ENCODE results near the gene SFXN1.
"Not testable (repeated sequence)": the region's sequence is repeated elsewhere in the genome, so short reads cannot be mapped to it uniquely, and the experiment has no call there.

SFXN1 gene

GRCh38 chr5:175494264-175495183, 16.2 kb downstream of the SFXN1 start:
- H3K36me3 ChIP-seq (ENCODE audit: insufficient read depth, low read length) = peaks cover 19% of the 10 kb centered on the region
- H3K9ac ChIP-seq (ENCODE audit: low read length) = no peak overlapping the region
- H3K27ac ChIP-seq (ENCODE audit: low read depth, low read length) = no peak overlapping the region

GRCh38 chr5:175501759-175502158, 23.4 kb downstream of the SFXN1 start:
- Histone ChIP-seq H3K9ac (ENCODE audit: low read length) (no peak overlapping the region), H3K36me3 (ENCODE audit: insufficient read depth, low read length) (no peaks in the 10 kb centered on the region)

More at GRCh38 chr5:175494264-175495183, 16.2 kb downstream of the SFXN1 start:
- Histone ChIP-seq H3K4me3 (ENCODE audit: low read depth in 1 of 2, low read length in 2 of 2) (no peak overlapping the region), H3K9me3 (ENCODE audit: low read length) (no peaks in the 10 kb centered on the region), H3K27me3 (ENCODE audit: control insufficient read depth in 1 of 2, insufficient read depth in 2 of 2, low read length in 2 of 2) (no peaks in the 10 kb centered on the region), H3K4me1 (ENCODE audit: insufficient read depth, low read length) (no peaks in the 10 kb centered on the region)

GRCh38 chr5:175507671-175508070, 29.3 kb downstream of the SFXN1 start:
- not testable (repeated sequence) for H3K27me3 ChIP-seq (ENCODE audit: control insufficient read depth in 1 of 2, insufficient read depth in 2 of 2, low read length in 2 of 2); H3K4me1 ChIP-seq (ENCODE audit: insufficient read depth, low read length); H3K9ac ChIP-seq (ENCODE audit: low read length); H3K4me3 ChIP-seq (ENCODE audit: low read depth in 1 of 2, low read length in 2 of 2); H3K27ac ChIP-seq (ENCODE audit: low read depth, low read length); H3K9me3 ChIP-seq (ENCODE audit: low read length)
- peaks cover 30% of the 10 kb centered on the region for H3K36me3 ChIP-seq (ENCODE audit: insufficient read depth, low read length)

More at GRCh38 chr5:175501759-175502158, 23.4 kb downstream of the SFXN1 start:
- Histone ChIP-seq H3K4me3 (ENCODE audit: low read depth in 1 of 2, low read length in 2 of 2) (no peak overlapping the region), H3K27me3 (ENCODE audit: control insufficient read depth in 1 of 2, insufficient read depth in 2 of 2, low read length in 2 of 2) (no peaks in the 10 kb centered on the region), H3K27ac (ENCODE audit: low read depth, low read length) (no peak overlapping the region), H3K4me1 (ENCODE audit: insufficient read depth, low read length) (no peaks in the 10 kb centered on the region), H3K9me3 (ENCODE audit: low read length) (no peaks in the 10 kb centered on the region)

GRCh38 chr5:175508896-175509295, 30.5 kb downstream of the SFXN1 start:
- no peak overlapping the region for H3K9ac ChIP-seq (ENCODE audit: low read length)
- no peaks in the 10 kb centered on the region for H3K27me3 ChIP-seq (ENCODE audit: control insufficient read depth in 1 of 2, insufficient read depth in 2 of 2, low read length in 2 of 2)
- H3K9me3 ChIP-seq (ENCODE audit: low read length) = no peaks in the 10 kb centered on the region
- no peak overlapping the region for H3K27ac ChIP-seq (ENCODE audit: low read depth, low read length)
- no peak overlapping the region for H3K4me3 ChIP-seq (ENCODE audit: low read depth in 1 of 2, low read length in 2 of 2)
- no peaks in the 10 kb centered on the region for H3K4me1 ChIP-seq (ENCODE audit: insufficient read depth, low read length)
- H3K36me3 ChIP-seq (ENCODE audit: insufficient read depth, low read length) = peaks cover 37% of the 10 kb centered on the region

DNA sequence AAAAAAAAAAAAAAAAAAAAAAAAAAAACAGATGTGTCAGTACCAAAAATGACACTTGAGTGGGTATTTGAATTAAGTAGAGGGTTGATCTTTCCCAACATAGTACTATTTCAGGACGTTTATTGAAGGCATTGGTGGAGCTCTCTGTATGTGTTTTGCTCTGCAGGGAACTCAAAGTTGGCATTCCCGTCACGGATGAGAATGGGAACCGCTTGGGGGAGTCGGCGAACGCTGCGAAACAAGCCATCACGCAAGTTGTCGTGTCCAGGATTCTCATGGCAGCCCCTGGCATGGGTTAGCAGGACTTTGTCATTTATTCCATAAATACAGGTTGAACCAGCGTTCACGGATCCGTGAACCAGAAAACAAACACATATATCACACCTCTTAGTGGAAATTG, 34.9 kb downstream of the SFXN1 start:
- H3K4me1 ChIP-seq (ENCODE audit: insufficient read depth, low read length) = no peaks in the 10 kb centered on the region
- peaks cover 70% of the 10 kb centered on the region for H3K36me3 ChIP-seq (ENCODE audit: insufficient read depth, low read length)
- H3K27ac ChIP-seq (ENCODE audit: low read depth, low read length) = no peak overlapping the region
- H3K9ac ChIP-seq (ENCODE audit: low read length) = no peak overlapping the region
- no peaks in the 10 kb centered on the region for H3K27me3 ChIP-seq (ENCODE audit: control insufficient read depth in 1 of 2, insufficient read depth in 2 of 2, low read length in 2 of 2)
- no peak overlapping the region for H3K4me3 ChIP-seq (ENCODE audit: low read depth in 1 of 2, low read length in 2 of 2)
- no peaks in the 10 kb centered on the region for H3K9me3 ChIP-seq (ENCODE audit: low read length)

- Histone ChIP-seq H3K27me3 (ENCODE audit: control insufficient read depth in 1 of 2, insufficient read depth in 2 of 2, low read length in 2 of 2) (no peaks in the 10 kb centered on the region), H3K9me3 (ENCODE audit: low read length) (no peaks in the 10 kb centered on the region), H3K36me3 (ENCODE audit: insufficient read depth, low read length) (peaks cover 74% of the 10 kb centered on the region), H3K9ac (ENCODE audit: low read length) (no peak overlapping the region), H3K4me1 (ENCODE audit: insufficient read depth, low read length) (no peaks in the 10 kb centered on the region), H3K27ac (ENCODE audit: low read depth, low read length) (no peak overlapping the region), H3K4me3 (ENCODE audit: low read depth in 1 of 2, low read length in 2 of 2) (no peak overlapping the region)
Measured at GRCh38 chr5:175513726-175514125, 35.4 kb downstream of the SFXN1 start.

- H3K9me3 ChIP-seq (ENCODE audit: low read length) = peaks cover 5% of the 10 kb centered on the region
- H3K4me3 ChIP-seq (ENCODE audit: low read depth in 1 of 2, low read length in 2 of 2) = no peak overlapping the region
- peaks cover 70% of the 10 kb centered on the region for H3K36me3 ChIP-seq (ENCODE audit: insufficient read depth, low read length)
- no peak overlapping the region for H3K9ac ChIP-seq (ENCODE audit: low read length)
- H3K4me1 ChIP-seq (ENCODE audit: insufficient read depth, low read length) = no peaks in the 10 kb centered on the region
- H3K27me3 ChIP-seq (ENCODE audit: control insufficient read depth in 1 of 2, insufficient read depth in 2 of 2, low read length in 2 of 2) = no peaks in the 10 kb centered on the region
- no peak overlapping the region for H3K27ac ChIP-seq (ENCODE audit: low read depth, low read length)
Measured at GRCh38 chr5:175516933-175517823, 38.8 kb downstream of the SFXN1 start.

DNA sequence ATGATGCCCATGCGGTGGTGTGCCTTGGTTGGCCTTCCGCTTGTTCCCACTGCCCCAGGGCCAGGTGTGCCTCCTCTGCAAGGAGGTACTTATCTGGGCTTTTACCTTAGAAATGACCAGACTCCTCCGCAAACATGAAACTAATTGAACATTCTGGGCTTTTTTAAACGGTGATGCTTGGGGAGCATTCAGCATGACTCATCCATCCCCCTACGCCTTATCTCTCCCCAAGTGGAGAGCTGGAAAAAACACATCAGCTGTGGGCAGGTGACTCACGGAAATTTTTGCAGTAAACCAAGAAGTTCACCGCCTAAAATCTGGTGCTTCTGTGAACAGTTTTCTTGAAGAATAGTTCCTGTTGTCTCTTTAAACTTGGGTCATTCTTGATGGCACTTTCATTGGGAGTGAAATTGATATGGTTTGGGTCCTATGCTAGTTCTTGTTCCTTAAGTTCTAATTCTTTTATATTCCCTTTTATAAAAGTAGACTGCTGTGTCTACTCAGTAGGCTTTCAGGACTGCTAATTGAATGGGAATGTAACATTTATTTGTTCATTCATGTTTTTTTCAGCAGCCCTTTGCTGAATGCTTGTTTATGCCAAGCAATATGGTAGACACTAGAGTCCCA, 39.6 kb downstream of the SFXN1 start:
- Histone ChIP-seq H3K4me3 (ENCODE audit: low read depth in 1 of 2, low read length in 2 of 2) (no peak overlapping the region), H3K36me3 (ENCODE audit: insufficient read depth, low read length) (peaks cover 71% of the 10 kb centered on the region)

DNA sequence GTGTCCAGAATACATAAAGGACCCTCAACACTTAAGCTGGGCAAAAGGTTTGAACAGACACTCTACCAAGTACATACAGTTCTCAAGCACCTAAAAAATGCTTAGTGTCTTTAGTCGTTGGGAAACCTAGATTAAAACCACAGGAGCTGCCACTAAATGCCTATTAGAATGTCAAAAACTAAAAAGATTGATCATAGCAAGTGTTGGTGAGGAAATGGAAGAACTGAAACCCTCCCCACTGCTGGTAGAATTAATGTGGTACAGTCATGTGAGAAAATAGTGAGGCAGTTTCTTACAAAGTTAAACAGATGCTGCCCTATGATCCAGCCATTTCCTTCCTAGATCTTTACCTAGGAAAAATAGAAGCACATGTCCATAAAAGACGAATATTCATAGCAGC, 40.6 kb downstream of the SFXN1 start:
- Histone ChIP-seq H3K36me3 (ENCODE audit: insufficient read depth, low read length) (peaks cover 70% of the 10 kb centered on the region), H3K9me3 (ENCODE audit: low read length) (peaks cover 5% of the 10 kb centered on the region), H3K27ac (ENCODE audit: low read depth, low read length) (no peak overlapping the region), H3K4me1 (ENCODE audit: insufficient read depth, low read length) (no peaks in the 10 kb centered on the region), H3K27me3 (ENCODE audit: control insufficient read depth in 1 of 2, insufficient read depth in 2 of 2, low read length in 2 of 2) (no peaks in the 10 kb centered on the region), H3K4me3 (ENCODE audit: low read depth in 1 of 2, low read length in 2 of 2) (no peak overlapping the region), H3K9ac (ENCODE audit: low read length) (no peak overlapping the region)

More for the DNA sequence above, 39.6 kb downstream of the SFXN1 start:
- Histone ChIP-seq H3K27me3 (ENCODE audit: control insufficient read depth in 1 of 2, insufficient read depth in 2 of 2, low read length in 2 of 2) (no peaks in the 10 kb centered on the region), H3K4me1 (ENCODE audit: insufficient read depth, low read length) (no peaks in the 10 kb centered on the region), H3K9ac (ENCODE audit: low read length) (no peak overlapping the region), H3K27ac (ENCODE audit: low read depth, low read length) (no peak overlapping the region), H3K9me3 (ENCODE audit: low read length) (peaks cover 5% of the 10 kb centered on the region)

DNA sequence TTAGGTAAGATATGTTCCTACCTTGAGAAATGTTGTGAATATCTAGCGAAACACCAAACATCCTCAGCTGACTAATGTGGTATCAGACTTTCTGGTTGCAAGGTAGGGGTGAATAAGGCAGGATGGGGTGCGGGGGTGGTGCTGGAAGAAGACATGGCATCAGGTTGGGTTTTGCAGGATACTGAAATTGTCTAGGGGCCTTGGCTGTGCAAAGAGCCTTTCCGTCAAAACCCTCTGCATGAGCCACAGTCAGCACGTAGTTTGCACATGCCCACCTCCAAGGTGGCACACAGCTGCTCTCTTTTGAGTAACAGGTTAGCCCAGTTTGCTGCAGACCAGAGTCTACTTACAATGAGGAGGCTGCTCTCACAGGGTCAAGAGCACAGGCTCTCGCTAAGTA, 42.0 kb downstream of the SFXN1 start:
- peaks cover 67% of the 10 kb centered on the region for H3K36me3 ChIP-seq (ENCODE audit: insufficient read depth, low read length)
- no peak overlapping the region for H3K27ac ChIP-seq (ENCODE audit: low read depth, low read length)
- H3K4me3 ChIP-seq (ENCODE audit: low read depth in 1 of 2, low read length in 2 of 2) = no peak overlapping the region
- no peak overlapping the region for H3K9ac ChIP-seq (ENCODE audit: low read length)
- H3K9me3 ChIP-seq (ENCODE audit: low read length) = peaks cover 5% of the 10 kb centered on the region
- no peaks in the 10 kb centered on the region for H3K4me1 ChIP-seq (ENCODE audit: insufficient read depth, low read length)
- H3K27me3 ChIP-seq (ENCODE audit: control insufficient read depth in 1 of 2, insufficient read depth in 2 of 2, low read length in 2 of 2) = no peaks in the 10 kb centered on the region

DNA sequence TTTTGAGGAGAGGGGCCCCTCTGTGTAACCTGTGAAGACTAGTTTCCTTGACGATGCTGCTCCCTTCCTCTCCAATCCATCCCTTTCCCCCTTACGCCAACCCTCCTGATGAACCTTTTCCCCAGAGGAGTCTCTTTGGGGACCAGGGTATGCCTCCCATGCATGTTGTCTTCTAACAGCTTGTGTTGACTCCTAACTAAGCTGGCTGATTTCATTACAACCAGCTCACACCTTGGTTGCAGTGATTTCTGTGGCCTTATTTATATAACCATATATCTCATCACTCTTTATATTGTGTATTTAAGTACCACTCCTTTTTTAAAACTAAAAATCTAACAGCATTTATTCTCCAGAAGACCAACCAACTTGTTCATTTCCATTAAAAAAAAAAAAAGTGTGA, 42.5 kb downstream of the SFXN1 start:
- Histone ChIP-seq H3K4me1 (ENCODE audit: insufficient read depth, low read length) (no peaks in the 10 kb centered on the region), H3K4me3 (ENCODE audit: low read depth in 1 of 2, low read length in 2 of 2) (no peak overlapping the region), H3K9me3 (ENCODE audit: low read length) (peaks cover 5% of the 10 kb centered on the region), H3K36me3 (ENCODE audit: insufficient read depth, low read length) (peaks cover 65% of the 10 kb centered on the region), H3K9ac (ENCODE audit: low read length) (no peak overlapping the region), H3K27me3 (ENCODE audit: control insufficient read depth in 1 of 2, insufficient read depth in 2 of 2, low read length in 2 of 2) (no peaks in the 10 kb centered on the region), H3K27ac (ENCODE audit: low read depth, low read length) (no peak overlapping the region)
